ENCODE results near the gene FAM9C. TPM values are rescaled to one million over a fixed set of nuclear protein-coding genes. Genes with fewer than 3 reads are reported as not detected.
A peak's percentile ranks its signal among the peaks of the same experiment; 100 is the strongest.

The FAM9C gene
- total RNA-seq, 1 experiment from 2014 or later, result not detected

DNA sequence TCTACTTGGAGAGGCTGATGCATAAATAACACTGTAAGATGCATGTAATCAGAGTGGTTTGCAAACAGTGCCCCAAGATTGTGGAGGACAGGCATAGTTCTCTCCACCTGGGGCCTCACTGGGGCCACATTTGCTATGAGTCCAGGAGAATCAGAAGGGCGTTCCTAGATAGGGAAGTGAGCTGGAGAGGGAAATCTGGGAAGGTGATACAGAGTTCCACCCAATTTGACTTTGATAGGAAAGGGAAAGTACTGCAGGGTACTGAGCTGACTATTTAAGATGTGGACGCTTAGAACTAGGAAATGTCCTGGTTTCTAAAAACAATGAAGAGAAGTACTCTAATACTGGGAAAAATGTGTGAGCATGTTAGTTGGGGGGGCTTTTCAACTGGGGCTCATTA is 33.9 kb downstream of the FAM9C start:
- in situ Hi-C loops (cut with HindIII; ENCODE audit: low pct_unique_long_range_greater_than_20kb, low sequenced_read_pairs) (no loop called here), intact Hi-C loops (cut with micrococcal nuclease; ENCODE audit: unreplicated experiment) (no loop called here)
- DNase-seq (ENCODE audit: low read depth, low spot score) (no peak), ATAC-seq (no peak)
- Histone ChIP-seq H3K9me3 (ENCODE audit: control insufficient read depth, insufficient read depth, low read depth, low read length) (no peaks in the 10 kb centered on the region), H3K36me3 (ENCODE audit: control insufficient read depth, insufficient read depth, low read length) (no peaks in the 10 kb centered on the region), H3K4me1 (ENCODE audit: control insufficient read depth, insufficient read depth, low read length) (peaks cover 10% of the 10 kb centered on the region), H3K4me3 (ENCODE audit: low read depth in 2 of 2, low read length in 2 of 2) (no peak overlapping the region), H3K27ac (ENCODE audit: low read length) (peak overlapping the region; percentile 48; the same call in 1 of the 2 replicates), H3K27me3 (ENCODE audit: control insufficient read depth, insufficient read depth, low read length) (no peaks in the 10 kb centered on the region)
- ChIA-PET CTCF (no interaction called here), POLR2A (no interaction called here)
- no TSS peak for BruUV-seq (replicated peaks)
- no peak for TF ChIP-seq POLR2AphosphoS5 (IDR thresholded peaks at IDR 0.05; ENCODE audit: low read depth, low read length)
- TF ChIP-seq, protein P1, sequence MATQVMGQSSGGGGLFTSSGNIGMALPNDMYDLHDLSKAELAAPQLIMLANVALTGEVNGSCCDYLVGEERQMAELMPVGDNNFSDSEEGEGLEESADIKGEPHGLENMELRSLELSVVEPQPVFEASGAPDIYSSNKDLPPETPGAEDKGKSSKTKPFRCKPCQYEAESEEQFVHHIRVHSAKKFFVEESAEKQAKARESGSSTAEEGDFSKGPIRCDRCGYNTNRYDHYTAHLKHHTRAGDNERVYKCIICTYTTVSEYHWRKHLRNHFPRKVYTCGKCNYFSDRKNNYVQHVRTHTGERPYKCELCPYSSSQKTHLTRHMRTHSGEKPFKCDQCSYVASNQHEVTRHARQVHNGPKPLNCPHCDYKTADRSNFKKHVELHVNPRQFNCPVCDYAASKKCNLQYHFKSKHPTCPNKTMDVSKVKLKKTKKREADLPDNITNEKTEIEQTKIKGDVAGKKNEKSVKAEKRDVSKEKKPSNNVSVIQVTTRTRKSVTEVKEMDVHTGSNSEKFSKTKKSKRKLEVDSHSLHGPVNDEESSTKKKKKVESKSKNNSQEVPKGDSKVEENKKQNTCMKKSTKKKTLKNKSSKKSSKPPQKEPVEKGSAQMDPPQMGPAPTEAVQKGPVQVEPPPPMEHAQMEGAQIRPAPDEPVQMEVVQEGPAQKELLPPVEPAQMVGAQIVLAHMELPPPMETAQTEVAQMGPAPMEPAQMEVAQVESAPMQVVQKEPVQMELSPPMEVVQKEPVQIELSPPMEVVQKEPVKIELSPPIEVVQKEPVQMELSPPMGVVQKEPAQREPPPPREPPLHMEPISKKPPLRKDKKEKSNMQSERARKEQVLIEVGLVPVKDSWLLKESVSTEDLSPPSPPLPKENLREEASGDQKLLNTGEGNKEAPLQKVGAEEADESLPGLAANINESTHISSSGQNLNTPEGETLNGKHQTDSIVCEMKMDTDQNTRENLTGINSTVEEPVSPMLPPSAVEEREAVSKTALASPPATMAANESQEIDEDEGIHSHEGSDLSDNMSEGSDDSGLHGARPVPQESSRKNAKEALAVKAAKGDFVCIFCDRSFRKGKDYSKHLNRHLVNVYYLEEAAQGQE (IDR thresholded peaks at IDR 0.05; ENCODE audit: insufficient read depth in 1 of 2, low read depth in 2 of 2, low read length in 1 of 2), result no peak
- TF ChIP-seq, protein P2, sequence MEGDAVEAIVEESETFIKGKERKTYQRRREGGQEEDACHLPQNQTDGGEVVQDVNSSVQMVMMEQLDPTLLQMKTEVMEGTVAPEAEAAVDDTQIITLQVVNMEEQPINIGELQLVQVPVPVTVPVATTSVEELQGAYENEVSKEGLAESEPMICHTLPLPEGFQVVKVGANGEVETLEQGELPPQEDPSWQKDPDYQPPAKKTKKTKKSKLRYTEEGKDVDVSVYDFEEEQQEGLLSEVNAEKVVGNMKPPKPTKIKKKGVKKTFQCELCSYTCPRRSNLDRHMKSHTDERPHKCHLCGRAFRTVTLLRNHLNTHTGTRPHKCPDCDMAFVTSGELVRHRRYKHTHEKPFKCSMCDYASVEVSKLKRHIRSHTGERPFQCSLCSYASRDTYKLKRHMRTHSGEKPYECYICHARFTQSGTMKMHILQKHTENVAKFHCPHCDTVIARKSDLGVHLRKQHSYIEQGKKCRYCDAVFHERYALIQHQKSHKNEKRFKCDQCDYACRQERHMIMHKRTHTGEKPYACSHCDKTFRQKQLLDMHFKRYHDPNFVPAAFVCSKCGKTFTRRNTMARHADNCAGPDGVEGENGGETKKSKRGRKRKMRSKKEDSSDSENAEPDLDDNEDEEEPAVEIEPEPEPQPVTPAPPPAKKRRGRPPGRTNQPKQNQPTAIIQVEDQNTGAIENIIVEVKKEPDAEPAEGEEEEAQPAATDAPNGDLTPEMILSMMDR (IDR thresholded peaks at IDR 0.05), result no peak
- no peak for TF ChIP-seq SIN3A (IDR thresholded peaks at IDR 0.05; ENCODE audit: borderline replicate concordance, insufficient read depth, low read depth, low read length)
- TF ChIP-seq TCF7L2 (IDR thresholded peaks at IDR 0.05; ENCODE audit: low read depth, low read length), result no peak

DNA sequence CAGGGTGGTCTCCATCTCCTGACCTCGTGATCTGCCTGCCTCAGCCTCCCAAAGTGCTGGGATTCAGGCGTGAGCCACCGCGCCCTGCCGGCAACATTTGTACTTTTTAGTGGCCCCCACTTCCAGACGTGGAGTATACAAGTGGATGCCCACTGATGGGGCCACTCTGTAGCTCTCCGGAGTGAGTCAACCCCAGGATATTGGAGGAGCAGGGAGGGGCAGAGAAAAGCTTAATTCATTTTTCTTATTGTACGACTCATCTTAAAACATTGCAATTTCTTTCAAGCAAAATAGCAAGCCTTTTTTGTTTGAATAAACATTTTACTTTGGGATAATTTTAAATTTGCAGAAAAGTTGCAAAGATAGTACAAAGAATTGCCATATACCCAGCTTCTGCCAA is 34.6 kb downstream of the FAM9C start:
- Histone ChIP-seq H3K9me3 (ENCODE audit: control insufficient read depth, insufficient read depth, low read depth, low read length) (no peaks in the 10 kb centered on the region), H3K36me3 (ENCODE audit: control insufficient read depth, insufficient read depth, low read length) (no peaks in the 10 kb centered on the region), H3K27ac (ENCODE audit: low read length) (no peak overlapping the region; the same call in 1 of the 2 replicates), H3K27me3 (ENCODE audit: control insufficient read depth, insufficient read depth, low read length) (no peaks in the 10 kb centered on the region), H3K4me3 (ENCODE audit: low read depth in 2 of 2, low read length in 2 of 2) (no peak overlapping the region), H3K4me1 (ENCODE audit: control insufficient read depth, insufficient read depth, low read length) (peaks cover 10% of the 10 kb centered on the region)
- no peak for DNase-seq (ENCODE audit: low read depth, low spot score)
- in situ Hi-C loops (cut with HindIII; ENCODE audit: low pct_unique_long_range_greater_than_20kb, low sequenced_read_pairs) (no loop called here), intact Hi-C loops (cut with micrococcal nuclease; ENCODE audit: unreplicated experiment) (no loop called here)
- ChIA-PET CTCF (no interaction called here), POLR2A (no interaction called here)
- TF ChIP-seq POLR2AphosphoS5 (IDR thresholded peaks at IDR 0.05; ENCODE audit: low read depth, low read length) (no peak), SIN3A (IDR thresholded peaks at IDR 0.05; ENCODE audit: borderline replicate concordance, insufficient read depth, low read depth, low read length) (no peak), TCF7L2 (IDR thresholded peaks at IDR 0.05; ENCODE audit: low read depth, low read length) (no peak)
- TF ChIP-seq, protein P1 (IDR thresholded peaks at IDR 0.05; ENCODE audit: insufficient read depth in 1 of 2, low read depth in 2 of 2, low read length in 1 of 2), result no peak
- TF ChIP-seq, protein P2 (IDR thresholded peaks at IDR 0.05), result no peak
- BruUV-seq (replicated peaks), result no TSS peak
- no peak for ATAC-seq
